ENCODE results near the gene MUC5AC.
"Not testable (repeated sequence)": the region's sequence is repeated elsewhere in the genome, so short reads cannot be mapped to it uniquely, and the experiment has no call there.

MUC5AC gene

GRCh38 chr11:1177771-1178090 lies 20.0 kb downstream of the MUC5AC start:
- DNase-seq (ENCODE audit: low spot score), result no peak

DNA sequence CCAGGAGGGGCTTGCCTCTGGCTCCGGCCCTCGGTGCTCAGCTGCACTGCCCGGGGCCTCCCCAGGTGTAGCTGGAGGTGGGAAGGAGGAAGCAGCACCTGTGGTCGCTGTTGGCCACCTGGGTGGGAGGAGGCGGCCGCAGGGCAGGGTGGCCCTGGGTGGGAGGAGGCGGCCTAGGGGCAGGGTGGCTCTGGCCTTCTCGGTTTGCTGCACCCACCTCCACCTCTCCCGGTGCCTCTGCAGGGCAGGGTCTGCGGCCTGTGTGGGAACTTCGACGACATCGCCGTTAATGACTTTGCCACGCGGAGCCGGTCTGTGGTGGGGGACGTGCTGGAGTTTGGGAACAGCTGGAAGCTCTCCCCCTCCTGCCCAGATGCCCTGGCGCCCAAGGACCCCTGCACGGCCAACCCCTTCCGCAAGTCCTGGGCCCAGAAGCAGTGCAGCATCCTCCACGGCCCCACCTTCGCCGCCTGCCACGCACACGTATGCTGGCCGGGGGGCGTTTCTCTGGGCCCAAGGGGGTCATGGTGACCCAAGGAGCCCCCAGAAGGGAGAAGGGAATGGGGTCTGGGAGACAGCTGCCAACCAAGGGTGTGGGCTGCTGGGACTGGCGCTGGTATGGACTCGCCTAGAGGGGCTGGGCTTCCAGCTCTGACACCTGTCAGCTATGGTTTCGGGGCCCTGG lies 20.6 kb downstream of the MUC5AC start:
- DNase-seq (ENCODE audit: low spot score), result no peak

DNA sequence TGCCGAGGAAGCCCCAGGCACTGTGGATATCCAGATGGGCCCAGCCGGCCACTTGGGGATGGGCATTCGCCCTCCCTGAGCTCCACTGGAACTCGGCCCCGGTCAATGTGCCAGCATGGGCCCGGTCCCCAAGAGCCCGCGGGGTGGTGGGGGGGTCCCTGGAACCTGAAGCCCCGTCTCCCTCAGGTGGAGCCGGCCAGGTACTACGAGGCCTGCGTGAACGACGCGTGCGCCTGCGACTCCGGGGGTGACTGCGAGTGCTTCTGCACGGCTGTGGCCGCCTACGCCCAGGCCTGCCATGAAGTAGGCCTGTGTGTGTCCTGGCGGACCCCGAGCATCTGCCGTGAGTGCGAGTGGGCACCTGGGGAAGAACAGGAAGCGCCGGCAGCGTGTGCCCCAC lies 21.2 kb downstream of the MUC5AC start:
- no peak for DNase-seq (ENCODE audit: low spot score)

DNA sequence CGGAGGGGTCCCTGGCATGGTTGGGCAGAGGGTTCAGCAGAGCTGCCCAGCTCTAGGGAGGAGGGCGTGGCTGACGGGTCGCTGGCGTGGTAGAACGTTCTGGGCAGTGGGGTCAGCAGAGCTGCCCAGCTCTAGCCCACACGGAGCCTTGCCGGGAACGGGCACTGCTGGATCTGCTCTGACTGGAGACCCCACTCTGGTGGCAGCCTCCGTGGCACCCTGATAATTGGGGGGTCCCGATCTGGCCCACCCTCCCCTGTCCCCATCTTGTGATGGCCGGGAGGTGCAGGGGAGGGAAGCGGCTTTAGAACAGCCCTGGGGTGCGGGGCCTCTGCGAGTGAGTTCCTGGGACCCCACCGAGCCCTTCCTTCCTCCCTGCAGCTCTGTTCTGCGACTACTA lies 21.9 kb downstream of the MUC5AC start:
- DNase-seq (ENCODE audit: low spot score), result no peak

DNA sequence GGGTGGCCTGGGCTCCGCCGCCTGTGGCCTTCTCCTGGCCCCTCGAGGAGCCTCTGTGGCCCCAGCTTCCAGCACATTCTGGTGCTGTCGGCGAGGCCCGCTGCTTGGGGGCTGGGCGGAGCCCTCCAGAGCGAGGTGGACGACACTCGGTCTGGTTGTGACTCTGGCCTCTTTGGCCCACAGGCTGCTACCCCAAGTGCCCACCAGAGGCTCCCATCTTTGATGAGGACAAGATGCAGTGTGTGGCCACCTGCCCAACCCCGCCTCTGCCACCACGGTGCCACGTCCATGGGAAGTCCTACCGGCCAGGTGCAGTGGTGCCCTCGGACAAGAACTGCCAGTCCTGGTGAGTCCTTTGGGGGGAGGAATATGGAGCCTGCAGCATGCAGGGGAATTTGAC lies 22.4 kb downstream of the MUC5AC start:
- DNase-seq (ENCODE audit: low spot score), result no peak

GRCh38 chr11:1180947-1181391 lies 23.2 kb downstream of the MUC5AC start:
- no peak for DNase-seq (ENCODE audit: low spot score)

DNA sequence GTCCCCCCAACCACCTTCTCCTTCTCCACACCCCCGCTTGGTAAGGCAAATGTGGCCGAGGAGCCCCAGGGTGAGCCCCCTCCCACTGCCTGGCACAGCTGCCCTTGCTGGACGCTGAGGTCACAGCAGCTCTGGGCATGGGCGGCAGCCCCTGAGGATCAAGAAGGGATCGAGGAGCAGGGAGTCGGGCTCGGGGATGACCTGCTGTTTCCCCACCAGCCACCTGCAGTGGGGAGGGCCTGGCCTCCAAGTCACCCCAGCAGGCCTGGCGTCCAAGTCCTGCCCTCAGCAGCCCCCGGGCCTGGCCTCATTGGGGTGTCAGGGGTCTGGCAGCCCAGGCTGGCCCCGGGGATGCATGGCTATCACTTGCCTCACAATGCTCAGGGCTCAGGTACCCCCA lies 23.7 kb downstream of the MUC5AC start:
- no peak for DNase-seq (ENCODE audit: low spot score)

DNA sequence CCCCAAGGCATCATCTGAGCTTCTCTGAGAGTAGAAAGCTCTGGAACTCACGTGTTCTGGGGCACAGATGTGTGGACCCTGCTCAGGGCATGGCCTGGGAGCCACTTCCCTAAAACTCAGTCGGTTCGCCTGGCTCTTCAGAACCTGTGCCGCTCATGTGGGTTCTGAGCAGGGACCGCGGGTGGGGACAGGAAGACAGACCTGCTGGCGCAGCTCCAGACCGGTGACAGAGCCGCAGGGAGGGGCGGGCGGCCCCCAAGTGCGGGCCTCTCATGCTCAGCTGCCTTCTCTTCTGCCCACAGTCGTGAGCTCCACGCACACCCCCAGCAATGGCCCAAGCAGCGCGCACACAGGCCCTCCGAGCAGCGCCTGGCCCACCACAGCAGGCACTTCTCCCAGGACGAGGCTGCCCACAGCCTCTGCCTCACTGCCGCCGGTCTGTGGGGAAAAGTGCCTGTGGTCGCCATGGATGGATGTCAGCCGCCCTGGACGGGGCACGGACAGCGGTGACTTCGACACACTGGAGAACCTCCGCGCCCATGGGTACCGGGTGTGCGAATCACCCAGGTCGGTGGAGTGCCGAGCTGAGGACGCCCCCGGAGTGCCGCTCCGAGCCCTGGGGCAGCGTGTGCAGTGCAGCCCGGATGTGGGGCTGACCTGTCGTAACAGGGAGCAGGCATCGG lies 24.2 kb downstream of the MUC5AC start:
- DNase-seq (ENCODE audit: low spot score), result no peak

DNA sequence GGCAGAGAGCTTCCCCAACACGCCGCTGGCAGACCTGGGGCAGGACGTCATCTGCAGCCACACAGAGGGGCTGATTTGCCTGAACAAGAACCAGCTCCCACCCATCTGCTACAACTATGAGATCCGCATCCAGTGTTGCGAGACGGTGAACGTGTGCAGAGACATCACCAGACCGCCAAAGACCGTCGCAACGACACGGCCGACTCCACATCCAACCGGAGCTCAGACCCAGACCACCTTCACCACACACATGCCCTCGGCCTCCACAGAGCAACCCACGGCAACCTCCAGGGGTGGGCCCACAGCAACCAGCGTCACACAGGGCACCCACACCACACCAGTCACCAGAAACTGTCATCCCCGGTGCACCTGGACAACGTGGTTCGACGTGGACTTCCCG lies 26.4 kb downstream of the MUC5AC start:
- DNase-seq (ENCODE audit: low spot score), result not testable (repeated sequence)

DNA sequence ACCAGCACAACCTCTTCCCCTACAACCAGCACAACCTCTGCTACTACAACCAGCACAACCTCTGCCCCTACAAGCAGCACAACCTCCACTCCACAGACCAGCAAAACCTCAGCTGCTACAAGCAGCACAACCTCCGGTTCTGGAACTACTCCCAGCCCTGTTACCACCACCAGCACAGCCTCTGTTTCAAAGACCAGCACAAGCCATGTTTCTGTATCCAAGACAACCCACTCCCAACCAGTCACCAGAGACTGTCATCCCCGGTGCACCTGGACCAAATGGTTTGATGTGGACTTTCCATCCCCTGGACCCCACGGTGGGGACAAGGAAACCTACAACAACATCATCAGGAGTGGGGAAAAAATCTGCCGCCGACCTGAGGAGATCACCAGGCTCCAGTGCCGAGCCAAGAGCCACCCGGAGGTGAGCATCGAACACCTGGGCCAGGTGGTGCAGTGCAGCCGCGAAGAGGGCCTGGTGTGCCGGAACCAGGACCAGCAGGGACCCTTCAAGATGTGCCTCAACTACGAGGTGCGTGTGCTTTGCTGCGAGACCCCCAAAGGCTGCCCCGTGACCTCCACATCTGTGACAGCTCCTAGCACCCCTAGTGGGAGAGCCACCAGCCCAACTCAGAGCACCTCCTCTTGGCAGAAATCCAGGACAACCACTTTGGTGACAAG lies 30.8 kb downstream of the MUC5AC start:
- DNase-seq (ENCODE audit: low spot score), result not testable (repeated sequence)

GRCh38 chr11:1189816-1190215 lies 32.1 kb downstream of the MUC5AC start:
- not testable (repeated sequence) for DNase-seq (ENCODE audit: low spot score)

DNA sequence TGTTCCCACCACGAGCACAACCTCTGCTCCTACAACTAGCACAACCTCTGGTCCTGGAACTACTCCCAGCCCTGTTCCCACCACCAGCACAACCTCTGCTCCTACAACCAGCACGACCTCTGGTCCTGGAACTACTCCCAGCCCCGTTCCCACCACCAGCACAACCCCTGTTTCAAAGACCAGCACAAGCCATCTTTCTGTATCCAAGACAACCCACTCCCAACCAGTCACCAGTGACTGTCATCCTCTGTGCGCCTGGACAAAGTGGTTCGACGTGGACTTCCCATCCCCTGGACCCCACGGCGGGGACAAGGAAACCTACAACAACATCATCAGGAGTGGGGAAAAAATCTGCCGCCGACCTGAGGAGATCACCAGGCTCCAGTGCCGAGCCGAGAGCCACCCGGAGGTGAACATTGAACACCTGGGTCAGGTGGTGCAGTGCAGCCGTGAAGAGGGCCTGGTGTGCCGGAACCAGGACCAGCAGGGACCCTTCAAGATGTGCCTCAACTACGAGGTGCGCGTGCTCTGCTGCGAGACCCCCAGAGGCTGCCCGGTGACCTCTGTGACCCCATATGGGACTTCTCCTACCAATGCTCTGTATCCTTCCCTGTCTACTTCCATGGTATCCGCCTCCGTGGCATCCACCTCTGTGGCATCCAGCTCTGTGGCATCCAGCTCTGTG lies 34.2 kb downstream of the MUC5AC start:
- DNase-seq (ENCODE audit: low spot score), result not testable (repeated sequence)

DNA sequence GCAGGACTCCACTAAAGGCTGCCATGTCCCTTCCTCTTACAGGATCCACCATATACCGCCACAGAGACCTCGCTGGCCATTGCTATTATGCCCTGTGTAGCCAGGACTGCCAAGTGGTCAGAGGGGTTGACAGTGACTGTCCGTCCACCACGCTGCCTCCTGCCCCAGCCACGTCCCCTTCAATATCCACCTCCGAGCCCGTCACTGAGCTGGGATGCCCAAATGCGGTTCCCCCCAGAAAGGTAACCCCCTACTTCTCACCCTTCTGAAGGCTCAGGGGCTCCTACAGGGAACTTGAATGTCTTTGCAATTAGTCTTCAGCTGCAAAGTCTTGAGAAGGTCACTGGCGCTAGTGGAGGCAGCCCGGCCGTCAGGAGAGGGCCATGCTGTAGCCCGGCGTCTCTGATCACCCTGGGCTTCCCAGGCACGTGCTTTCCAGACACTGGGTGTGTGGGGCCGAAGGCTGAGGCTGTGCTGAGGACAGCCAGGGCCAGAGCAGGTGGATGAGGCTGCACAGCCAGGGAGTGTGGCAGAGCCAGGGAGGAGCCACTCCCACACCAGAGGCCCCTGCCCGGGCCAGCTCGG lies 35.1 kb downstream of the MUC5AC start:
- DNase-seq (ENCODE audit: low spot score), result no peak

GRCh38 chr11:1193326-1194230 lies 35.8 kb downstream of the MUC5AC start:
- no peak for DNase-seq (ENCODE audit: low spot score)

GRCh38 chr11:1194231-1194976 lies 36.7 kb downstream of the MUC5AC start:
- no peak for DNase-seq (ENCODE audit: low spot score)

GRCh38 chr11:1194977-1195681 lies 37.4 kb downstream of the MUC5AC start:
- no peak for DNase-seq (ENCODE audit: low spot score)

- DNase-seq (ENCODE audit: low spot score), result no peak
Observed at GRCh38 chr11:1195682-1196515, 38.1 kb downstream of the MUC5AC start.

DNA sequence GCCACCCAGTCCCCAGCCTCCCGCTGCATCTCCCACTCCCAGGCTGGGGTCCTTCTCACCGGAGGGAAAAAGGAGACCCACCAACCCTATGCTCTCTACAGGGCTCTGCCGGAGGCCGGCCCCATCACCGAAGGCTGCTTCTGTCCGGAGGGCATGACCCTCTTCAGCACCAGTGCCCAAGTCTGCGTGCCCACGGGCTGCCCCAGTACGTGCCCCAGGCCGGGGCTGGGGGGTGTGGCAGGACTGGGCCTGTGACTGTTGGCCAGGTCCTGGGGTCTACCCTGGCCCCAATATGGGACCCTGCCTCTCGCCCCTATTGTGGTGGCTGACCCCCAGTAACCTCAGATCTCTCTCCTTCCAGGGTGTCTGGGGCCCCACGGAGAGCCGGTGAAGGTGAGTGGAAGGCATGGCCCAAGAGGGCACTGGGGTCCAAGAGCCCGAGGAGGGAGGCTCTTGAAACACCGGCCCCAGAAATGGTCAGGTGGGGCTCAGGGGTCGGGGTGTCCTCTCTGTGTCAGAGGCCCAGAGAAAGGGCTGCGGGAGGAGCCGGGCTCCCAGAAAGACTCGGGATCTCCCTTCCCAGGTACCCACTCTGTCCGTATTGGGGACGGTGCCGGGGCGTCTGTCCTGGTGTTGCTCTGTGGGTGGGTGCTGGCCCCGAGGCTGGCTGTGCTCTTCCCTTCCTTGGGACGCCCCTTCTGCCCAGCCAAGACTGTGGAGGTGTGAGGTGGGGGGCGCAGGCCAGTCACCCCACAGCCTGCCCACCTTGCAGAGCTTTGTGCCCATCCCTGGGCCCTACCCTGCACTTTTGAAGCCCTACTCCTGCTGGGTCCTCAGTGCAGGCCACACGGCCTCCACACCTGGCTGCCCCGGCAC lies 39.0 kb downstream of the MUC5AC start:
- DNase-seq (ENCODE audit: low spot score), result no peak

Measured in pons (tissue), 1 donor.